Vagina (tissue), 2 donors: Measurements from ENCODE around the gene ALK.

ENCODE experiments used
- POLR2A ChIP-seq, 2 donors: fragments of 450-650 bp; IDR thresholded peaks; one replicate each; pipeline ENCODE4 v1.6.1; 2017; ENCODE audit warnings: antibody characterized with exemption in 2 of 2, mild to moderate bottlenecking in 2 of 2, moderate library complexity in 2 of 2
- TF ChIP-seq, protein P1 (sequence below), 3 experiments: fragments of 450-650 bp in 2 of 3; fragments of 200-600 bp in 1 of 3; sonication (generic) in 1 of 3; IDR thresholded peaks; one replicate each; pipeline ENCODE4 v1.5.1; 2017 to 2019; ENCODE audit warnings: antibody characterized with exemption in 3 of 3, mild to moderate bottlenecking in 2 of 3, moderate library complexity in 2 of 3

DNA sequence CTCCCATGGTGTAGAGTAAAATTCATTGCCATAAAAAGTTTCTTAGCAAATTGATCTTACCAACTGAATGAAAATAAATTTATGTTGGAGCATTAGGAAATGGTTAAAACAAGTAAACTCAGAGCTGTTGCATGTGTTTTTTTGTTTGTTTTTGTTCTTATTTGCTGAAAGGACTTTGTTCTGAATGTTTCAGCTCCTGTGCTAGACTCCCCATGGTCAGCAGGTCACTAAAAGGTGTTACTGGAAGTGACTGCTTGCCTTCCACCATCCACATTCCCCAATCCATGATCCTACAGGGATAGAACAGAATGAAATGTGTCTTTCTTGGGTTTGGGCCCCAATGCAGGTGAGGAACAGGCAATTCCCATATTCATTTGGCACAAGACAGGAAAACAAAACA, 101.8 kb downstream of the ALK start:
- TF ChIP-seq, protein P1, sequence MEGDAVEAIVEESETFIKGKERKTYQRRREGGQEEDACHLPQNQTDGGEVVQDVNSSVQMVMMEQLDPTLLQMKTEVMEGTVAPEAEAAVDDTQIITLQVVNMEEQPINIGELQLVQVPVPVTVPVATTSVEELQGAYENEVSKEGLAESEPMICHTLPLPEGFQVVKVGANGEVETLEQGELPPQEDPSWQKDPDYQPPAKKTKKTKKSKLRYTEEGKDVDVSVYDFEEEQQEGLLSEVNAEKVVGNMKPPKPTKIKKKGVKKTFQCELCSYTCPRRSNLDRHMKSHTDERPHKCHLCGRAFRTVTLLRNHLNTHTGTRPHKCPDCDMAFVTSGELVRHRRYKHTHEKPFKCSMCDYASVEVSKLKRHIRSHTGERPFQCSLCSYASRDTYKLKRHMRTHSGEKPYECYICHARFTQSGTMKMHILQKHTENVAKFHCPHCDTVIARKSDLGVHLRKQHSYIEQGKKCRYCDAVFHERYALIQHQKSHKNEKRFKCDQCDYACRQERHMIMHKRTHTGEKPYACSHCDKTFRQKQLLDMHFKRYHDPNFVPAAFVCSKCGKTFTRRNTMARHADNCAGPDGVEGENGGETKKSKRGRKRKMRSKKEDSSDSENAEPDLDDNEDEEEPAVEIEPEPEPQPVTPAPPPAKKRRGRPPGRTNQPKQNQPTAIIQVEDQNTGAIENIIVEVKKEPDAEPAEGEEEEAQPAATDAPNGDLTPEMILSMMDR (IDR thresholded peaks at IDR 0.05): no peak
- TF ChIP-seq POLR2A (IDR thresholded peaks at IDR 0.05): no peak
